Measurements from ENCODE around the gene CCDC141. TPM values are rescaled to one million over a fixed set of nuclear protein-coding genes. Genes with fewer than 3 reads are reported as not detected.

CCDC141 gene
- total RNA-seq, 3 donors from 2014 or later (not counting 1 experiment from before 2014, with no cell fraction given), result 2.0 to 3.1 (median 2.0) TPM

Other genes starting within 250 kb of the CCDC141 start
- 1 to 10 TPM; 2.5 to 4.2 (median 3.7) TPM for gene TTN, start 242.7 kb downstream of the CCDC141 start, total RNA-seq
- 10 to 100 TPM; 14.7 to 25.2 (median 19.0) TPM for gene SESTD1, start 214.7 kb upstream of the CCDC141 start, total RNA-seq

Measured in natural killer cell (primary cell).